GM12878 (cell line): ENCODE results near the gene PFKM.

Experiments
- CEBPB ChIP-seq, 2 experiments: fragments of 150-350 bp in 1 of 2; IDR thresholded peaks; 2 replicates each; pipeline ENCODE4 v1.6.1; 2012 to 2014; ENCODE audit warnings: low read depth in 2 of 2, low read length in 2 of 2, borderline replicate concordance in 1 of 2, inconsistent platforms in 1 of 2
- CREB1 ChIP-seq: IDR thresholded peaks from 2 replicates; pipeline ENCODE4 v1.6.1; 2012; ENCODE audit warnings: low read depth, mild to moderate bottlenecking, inconsistent platforms
- CREM ChIP-seq: IDR thresholded peaks from 2 replicates; pipeline ENCODE4 v1.6.1; 2014; ENCODE audit warnings: antibody characterized with exemption, low read depth
- CTCF ChIP-seq, 3 experiments: IDR thresholded peaks in 2 of 3; conservative IDR thresholded peaks in 1 of 3; 2 replicates each; pipeline ENCODE4 v1.5.1; 2011; ENCODE audit warnings: low read depth in 3 of 3, low read length in 3 of 3, mild to moderate bottlenecking in 3 of 3, control low read depth in 2 of 3, moderate library complexity in 2 of 3, inconsistent platforms in 1 of 3, mixed read lengths in 1 of 3; ENCODE audit not compliant: control insufficient read depth in 2 of 3, insufficient read depth in 1 of 3; ENCODE audit errors: extremely low read depth in 1 of 3
- EZH2 ChIP-seq: IDR thresholded peaks from 2 replicates; pipeline ENCODE4 v1.6.1; 2012; ENCODE audit warnings: low read depth, mild to moderate bottlenecking, control low read depth, inconsistent platforms, low read length, borderline replicate concordance; ENCODE audit not compliant: control insufficient read depth
- FOXM1 ChIP-seq: IDR thresholded peaks from 2 replicates; pipeline ENCODE4 v1.6.1; 2012; ENCODE audit warnings: low read depth, mild to moderate bottlenecking, inconsistent platforms, low read length, moderate library complexity
- GABPA ChIP-seq: IDR thresholded peaks from 2 replicates; pipeline ENCODE4 v1.6.1; 2014; ENCODE audit warnings: antibody characterized with exemption, low read depth, mild to moderate bottlenecking, inconsistent platforms
- POLR2A ChIP-seq: IDR thresholded peaks from 2 replicates; pipeline ENCODE4 v1.6.1; 2011; ENCODE audit warnings: low read depth, mild to moderate bottlenecking, low read length
- POLR2AphosphoS5 ChIP-seq: IDR thresholded peaks from 2 replicates; pipeline ENCODE4 v1.6.1; 2011; ENCODE audit warnings: mild to moderate bottlenecking, low read length, inconsistent platforms
- RAD21 ChIP-seq: IDR thresholded peaks from 2 replicates; pipeline ENCODE4 v1.6.1; 2011; ENCODE audit warnings: mild to moderate bottlenecking, low read depth, low read length, moderate library complexity; ENCODE audit not compliant: insufficient read depth
- ZBTB33 ChIP-seq: fragments of 450-650 bp; IDR thresholded peaks from 2 replicates; pipeline ENCODE4 v1.6.1; 2017; ENCODE audit warnings: mild to moderate bottlenecking

GRCh38 chr12:48135027-48135426 is 15.9 kb downstream of the PFKM start:
- TF ChIP-seq FOXM1: no peak
- no peak for TF ChIP-seq CTCF (IDR thresholded peaks at IDR 0.05 in 2 of 3, conservative IDR thresholded peaks at IDR 0.05 in 1 of 3; ENCODE audit: control insufficient read depth in 2 of 3, extremely low read depth in 1 of 3, insufficient read depth in 1 of 3, low read depth in 3 of 3, low read length in 3 of 3)
- no peak for TF ChIP-seq CREM
- no peak for TF ChIP-seq POLR2A
- TF ChIP-seq ZBTB33: no peak
- TF ChIP-seq GABPA: no peak
- TF ChIP-seq POLR2AphosphoS5: no peak
- TF ChIP-seq RAD21: no peak
- TF ChIP-seq CEBPB (IDR thresholded peaks at IDR 0.05; ENCODE audit: borderline replicate concordance in 1 of 2, low read depth in 2 of 2, low read length in 2 of 2): no peak
- no peak for TF ChIP-seq EZH2
- no peak for TF ChIP-seq CREB1
